Measurements from ENCODE around the gene PACRG.

The PACRG gene

GRCh38 chr6:163126741-163127140 lies 399.0 kb downstream of the PACRG start:
- no peaks in the 10 kb centered on the region for H3K4me1 ChIP-seq (ENCODE audit: insufficient read depth, poor library complexity, severe bottlenecking)
- ATAC-seq (ENCODE audit: low read depth) = no peak
- no peak for DNase-seq (ENCODE audit: low spot score)
- no peak overlapping the region for H3K27ac ChIP-seq (ENCODE audit: poor library complexity, severe bottlenecking)
- no peak overlapping the region for H3K4me3 ChIP-seq (ENCODE audit: severe bottlenecking)
- H3K36me3 ChIP-seq (ENCODE audit: low read depth) = no peaks in the 10 kb centered on the region
- no peaks in the 10 kb centered on the region for H3K27me3 ChIP-seq (ENCODE audit: insufficient read depth, poor library complexity, severe bottlenecking)
- no peaks in the 10 kb centered on the region for H3K9me3 ChIP-seq (ENCODE audit: severe bottlenecking)
- TF ChIP-seq CTCF (IDR thresholded peaks at IDR 0.05; ENCODE audit: poor library complexity, severe bottlenecking) = no peak

- no peak for DNase-seq (ENCODE audit: low spot score)
- H3K9me3 ChIP-seq (ENCODE audit: severe bottlenecking) = no peaks in the 10 kb centered on the region
- no peaks in the 10 kb centered on the region for H3K36me3 ChIP-seq (ENCODE audit: low read depth)
- H3K27ac ChIP-seq (ENCODE audit: poor library complexity, severe bottlenecking) = no peak overlapping the region
- no peak for ATAC-seq (ENCODE audit: low read depth)
- no peak overlapping the region for H3K4me3 ChIP-seq (ENCODE audit: severe bottlenecking)
- no peaks in the 10 kb centered on the region for H3K27me3 ChIP-seq (ENCODE audit: insufficient read depth, poor library complexity, severe bottlenecking)
- no peak for TF ChIP-seq CTCF (IDR thresholded peaks at IDR 0.05; ENCODE audit: poor library complexity, severe bottlenecking)
- H3K4me1 ChIP-seq (ENCODE audit: insufficient read depth, poor library complexity, severe bottlenecking) = no peaks in the 10 kb centered on the region
Measured at GRCh38 chr6:163127587-163127986, 399.8 kb downstream of the PACRG start.

GRCh38 chr6:163128324-163128723 lies 400.6 kb downstream of the PACRG start:
- no peaks in the 10 kb centered on the region for H3K36me3 ChIP-seq (ENCODE audit: low read depth)
- H3K9me3 ChIP-seq (ENCODE audit: severe bottlenecking) = no peaks in the 10 kb centered on the region
- H3K27ac ChIP-seq (ENCODE audit: poor library complexity, severe bottlenecking) = no peak overlapping the region
- H3K27me3 ChIP-seq (ENCODE audit: insufficient read depth, poor library complexity, severe bottlenecking) = no peaks in the 10 kb centered on the region
- H3K4me1 ChIP-seq (ENCODE audit: insufficient read depth, poor library complexity, severe bottlenecking) = no peaks in the 10 kb centered on the region
- H3K4me3 ChIP-seq (ENCODE audit: severe bottlenecking) = no peak overlapping the region
- TF ChIP-seq CTCF (IDR thresholded peaks at IDR 0.05; ENCODE audit: poor library complexity, severe bottlenecking) = no peak
- ATAC-seq (ENCODE audit: low read depth) = no peak
- DNase-seq (ENCODE audit: low spot score) = no peak

- no peak overlapping the region for H3K27ac ChIP-seq (ENCODE audit: poor library complexity, severe bottlenecking)
- no peaks in the 10 kb centered on the region for H3K27me3 ChIP-seq (ENCODE audit: insufficient read depth, poor library complexity, severe bottlenecking)
- ATAC-seq (ENCODE audit: low read depth) = peak; percentile 38; the same call in 1 of the 3 replicates
- H3K9me3 ChIP-seq (ENCODE audit: severe bottlenecking) = no peaks in the 10 kb centered on the region
- DNase-seq (ENCODE audit: low spot score) = no peak
- TF ChIP-seq CTCF (IDR thresholded peaks at IDR 0.05; ENCODE audit: poor library complexity, severe bottlenecking) = no peak
- H3K4me3 ChIP-seq (ENCODE audit: severe bottlenecking) = no peak overlapping the region
- no peaks in the 10 kb centered on the region for H3K4me1 ChIP-seq (ENCODE audit: insufficient read depth, poor library complexity, severe bottlenecking)
- H3K36me3 ChIP-seq (ENCODE audit: low read depth) = no peaks in the 10 kb centered on the region
Measured at GRCh38 chr6:163132050-163132750, 404.4 kb downstream of the PACRG start.

GRCh38 chr6:163133017-163133416 lies 405.2 kb downstream of the PACRG start:
- DNase-seq (ENCODE audit: low spot score) (no peak), ATAC-seq (ENCODE audit: low read depth) (no peak)
- Histone ChIP-seq H3K4me3 (ENCODE audit: severe bottlenecking) (no peak overlapping the region), H3K27ac (ENCODE audit: poor library complexity, severe bottlenecking) (no peak overlapping the region), H3K4me1 (ENCODE audit: insufficient read depth, poor library complexity, severe bottlenecking) (no peaks in the 10 kb centered on the region), H3K36me3 (ENCODE audit: low read depth) (no peaks in the 10 kb centered on the region), H3K9me3 (ENCODE audit: severe bottlenecking) (no peaks in the 10 kb centered on the region), H3K27me3 (ENCODE audit: insufficient read depth, poor library complexity, severe bottlenecking) (no peaks in the 10 kb centered on the region)
- TF ChIP-seq CTCF (IDR thresholded peaks at IDR 0.05; ENCODE audit: poor library complexity, severe bottlenecking) = no peak
